ENCODE results near the gene BCL6. TPM values are rescaled to one million over a fixed set of nuclear protein-coding genes. Genes with fewer than 3 reads are reported as not detected.

The BCL6 gene
- total RNA-seq: 47.7 TPM
- long read RNA-seq, transcript BCL6-202 (10 exons, 3,569 nt): major isoform, 5 of 25 reads
- long read RNA-seq, partial matches to known transcripts: 8 of 25 reads
- long read RNA-seq, other reads (novel, unspliced or antisense): 12 of 25 reads

- TF ChIP-seq, protein P1, sequence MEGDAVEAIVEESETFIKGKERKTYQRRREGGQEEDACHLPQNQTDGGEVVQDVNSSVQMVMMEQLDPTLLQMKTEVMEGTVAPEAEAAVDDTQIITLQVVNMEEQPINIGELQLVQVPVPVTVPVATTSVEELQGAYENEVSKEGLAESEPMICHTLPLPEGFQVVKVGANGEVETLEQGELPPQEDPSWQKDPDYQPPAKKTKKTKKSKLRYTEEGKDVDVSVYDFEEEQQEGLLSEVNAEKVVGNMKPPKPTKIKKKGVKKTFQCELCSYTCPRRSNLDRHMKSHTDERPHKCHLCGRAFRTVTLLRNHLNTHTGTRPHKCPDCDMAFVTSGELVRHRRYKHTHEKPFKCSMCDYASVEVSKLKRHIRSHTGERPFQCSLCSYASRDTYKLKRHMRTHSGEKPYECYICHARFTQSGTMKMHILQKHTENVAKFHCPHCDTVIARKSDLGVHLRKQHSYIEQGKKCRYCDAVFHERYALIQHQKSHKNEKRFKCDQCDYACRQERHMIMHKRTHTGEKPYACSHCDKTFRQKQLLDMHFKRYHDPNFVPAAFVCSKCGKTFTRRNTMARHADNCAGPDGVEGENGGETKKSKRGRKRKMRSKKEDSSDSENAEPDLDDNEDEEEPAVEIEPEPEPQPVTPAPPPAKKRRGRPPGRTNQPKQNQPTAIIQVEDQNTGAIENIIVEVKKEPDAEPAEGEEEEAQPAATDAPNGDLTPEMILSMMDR (IDR thresholded peaks at IDR 0.05; ENCODE audit: borderline replicate concordance): no peak
- H3K27me3 ChIP-seq (ENCODE audit: low read depth): no peaks in the 10 kb centered on the region
- peak; percentile 92 for DNase-seq
- H3K4me3 ChIP-seq: peak within 1 kb of the TSS; percentile 88
- peak within 1 kb of the TSS; percentile 99 for H3K27ac ChIP-seq (replicated peaks)
- no peaks in the 10 kb centered on the region for H3K9me3 ChIP-seq (replicated peaks)
- intact Hi-C loops (cut with micrococcal nuclease): loop anchor here (10.0 kb wide), 2 partner anchors 289 to 409 kb away; partner anchors contain the start of gene LPP
- H3K4me1 ChIP-seq: peaks cover 77% of the 10 kb centered on the region
- no peaks in the 10 kb centered on the region for H3K36me3 ChIP-seq
Measured at GRCh38 chr3:187745201-187746058, at the start of gene BCL6. Gene BCL6, minus strand, starts transcription at chr3:187745468. Its CDS starts 11,775 bp downstream, at chr3:187733693.

DNA sequence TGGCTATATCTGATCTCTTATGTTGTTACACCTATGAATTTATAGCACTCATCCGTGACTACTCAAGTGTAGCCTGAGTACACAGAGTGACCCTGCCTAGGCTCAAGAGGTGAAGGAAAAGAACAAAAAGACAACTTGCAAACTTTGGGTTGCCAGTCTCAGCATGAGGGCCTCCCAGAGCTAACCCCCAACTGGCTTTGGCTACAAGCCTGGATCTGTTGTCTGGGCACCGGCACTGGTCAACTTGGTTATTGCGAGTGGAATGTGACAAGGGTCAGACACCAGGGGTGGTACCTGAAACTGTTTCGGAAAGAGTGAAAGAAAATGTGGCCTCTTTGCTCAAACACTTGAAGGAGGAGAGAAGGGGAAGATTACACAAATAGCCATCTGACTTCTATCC is 49.5 kb upstream of the BCL6 start:
- Histone ChIP-seq H3K4me1 (peaks cover 8% of the 10 kb centered on the region), H3K36me3 (no peaks in the 10 kb centered on the region), H3K27ac (replicated peaks) (no peak overlapping the region), H3K9me3 (replicated peaks) (no peaks in the 10 kb centered on the region), H3K4me3 (no peak overlapping the region), H3K27me3 (ENCODE audit: low read depth) (no peaks in the 10 kb centered on the region)
- TF ChIP-seq, protein P1 (IDR thresholded peaks at IDR 0.05; ENCODE audit: borderline replicate concordance): no peak
- DNase-seq: no peak
- intact Hi-C loops (cut with micrococcal nuclease): no loop called here

- TF ChIP-seq, protein P1 (IDR thresholded peaks at IDR 0.05; ENCODE audit: borderline replicate concordance): no peak
- Histone ChIP-seq H3K36me3 (no peaks in the 10 kb centered on the region), H3K9me3 (replicated peaks) (no peaks in the 10 kb centered on the region), H3K27ac (replicated peaks) (no peak overlapping the region), H3K4me3 (no peak overlapping the region), H3K27me3 (ENCODE audit: low read depth) (no peaks in the 10 kb centered on the region), H3K4me1 (peaks cover 8% of the 10 kb centered on the region)
- intact Hi-C loops (cut with micrococcal nuclease): no loop called here
- no peak for DNase-seq
Measured at GRCh38 chr3:187793618-187794017, 48.4 kb upstream of the BCL6 start.

DNA sequence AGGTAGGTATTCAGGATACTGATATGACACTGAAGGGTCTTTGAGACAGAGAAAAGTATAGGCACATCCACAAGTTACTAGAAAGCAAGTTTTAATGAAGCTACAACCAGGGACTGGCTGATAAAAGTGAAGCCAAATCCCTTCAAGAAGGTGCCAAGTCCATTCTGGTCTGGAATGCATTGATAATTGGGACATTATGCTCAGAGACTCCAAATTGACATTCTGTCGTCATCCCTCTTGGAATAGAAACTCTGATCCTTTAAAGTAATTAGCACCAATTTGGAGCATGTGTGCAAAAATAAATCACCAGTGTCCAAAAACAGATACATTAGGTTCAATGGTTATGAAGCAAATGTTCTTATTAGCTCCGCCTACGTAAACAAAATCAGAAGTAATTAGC is 47.3 kb upstream of the BCL6 start:
- peaks cover 8% of the 10 kb centered on the region for H3K4me1 ChIP-seq
- no peak overlapping the region for H3K27ac ChIP-seq (replicated peaks)
- DNase-seq: no peak
- intact Hi-C loops (cut with micrococcal nuclease): no loop called here
- no peaks in the 10 kb centered on the region for H3K9me3 ChIP-seq (replicated peaks)
- H3K4me3 ChIP-seq: no peak overlapping the region
- no peaks in the 10 kb centered on the region for H3K36me3 ChIP-seq
- H3K27me3 ChIP-seq (ENCODE audit: low read depth): no peaks in the 10 kb centered on the region
- TF ChIP-seq, protein P1 (IDR thresholded peaks at IDR 0.05; ENCODE audit: borderline replicate concordance): no peak

- Histone ChIP-seq H3K27ac (replicated peaks) (no peak overlapping the region), H3K27me3 (ENCODE audit: low read depth) (no peaks in the 10 kb centered on the region), H3K4me1 (peaks cover 8% of the 10 kb centered on the region), H3K36me3 (no peaks in the 10 kb centered on the region), H3K9me3 (replicated peaks) (no peaks in the 10 kb centered on the region), H3K4me3 (no peak overlapping the region)
- TF ChIP-seq, protein P1 (IDR thresholded peaks at IDR 0.05; ENCODE audit: borderline replicate concordance): no peak
- intact Hi-C loops (cut with micrococcal nuclease): no loop called here
- no peak for DNase-seq
Measured at GRCh38 chr3:187789872-187790271, 44.6 kb upstream of the BCL6 start.
